Measurements from ENCODE around the gene RAB34. TPM values are rescaled to one million over a fixed set of nuclear protein-coding genes. Genes with fewer than 3 reads are reported as not detected.

Gene RAB34
- polyA plus RNA-seq, 2 of the 4 experiments (the other 2 are of a cell fraction): 211 to 288 TPM

DNA sequence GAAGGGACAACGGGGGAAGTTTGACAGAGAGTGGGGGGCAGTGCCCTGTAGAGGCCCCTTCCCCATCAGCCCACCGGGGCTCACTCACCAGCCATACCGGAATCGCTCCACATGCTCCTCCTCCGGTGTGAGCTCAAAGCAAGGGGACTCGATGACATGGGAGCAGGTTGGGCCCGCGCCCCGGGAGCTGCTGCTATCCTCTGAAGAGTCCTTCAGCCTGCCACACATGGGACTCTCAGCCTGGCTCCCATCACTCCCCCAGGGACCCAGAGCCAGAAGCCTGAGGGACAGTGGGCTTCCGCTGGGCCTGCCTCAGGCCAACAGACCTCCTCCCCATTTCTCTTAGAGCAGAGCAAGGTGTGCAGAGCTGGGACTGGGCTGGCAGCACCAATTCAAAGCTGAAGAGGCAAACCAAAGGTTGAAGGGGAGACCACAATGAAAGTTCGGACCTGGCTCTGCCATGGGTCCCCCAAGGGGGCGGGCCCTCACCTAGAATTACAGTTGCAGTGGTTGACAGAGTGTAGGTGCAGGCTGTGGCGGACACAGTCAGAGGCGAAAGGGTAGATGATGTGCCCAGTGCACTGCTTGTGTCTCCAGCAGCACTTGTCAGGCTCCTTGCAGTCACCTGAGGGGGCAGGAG lies 13.3 kb downstream of the RAB34 start:
- Histone ChIP-seq H3K4me3 (no peak overlapping the region), H3K4me2 (no peak overlapping the region), H3K4me1 (peaks cover 3% of the 10 kb centered on the region), H3K9me3 (no peaks in the 10 kb centered on the region), H3K27ac (no peak overlapping the region)
- ATAC-seq (peak in 1 of 2 experiments; percentile 4; a peak in 2 of 6 replicates), DNase-seq (ENCODE audit: low read depth in 1 of 2, low spot score in 1 of 2) (no peak), FAIRE-seq (no peak)
- WGBS (ENCODE audit: missing lambda C conversion rate): 86% methylated on average over 14 of the region's 14 CpGs
- CTCF ChIA-PET: interaction anchor here (0.7 to 31.4 kb wide), 6 partner anchors 4 to 61 kb away, joined by 3 to 335 read pairs (median 7); partner anchors contain the start of genes PROCA1 and RPL23A
- POLR2A ChIA-PET: interaction anchor here (2.4 kb wide), 1 partner anchor 15 kb away, joined by 9 read pairs; the partner anchor contains the start of gene RPL23A
- TF ChIP-seq FOXS1 (CRISPR knock-in tag; IDR thresholded peaks at IDR 0.05) (no peak), JUN (IDR thresholded peaks at IDR 0.05) (no peak), CHD4 (IDR thresholded peaks at IDR 0.05; ENCODE audit: borderline replicate concordance) (no peak), POLR2A (IDR thresholded peaks at IDR 0.05; ENCODE audit: low read length) (no peak), RAD21 (conservative IDR thresholded peaks at IDR 0.05 in 1 of 2, IDR thresholded peaks at IDR 0.05 in 1 of 2) (no peak), FOSB (CRISPR knock-in tag; IDR thresholded peaks at IDR 0.05) (no peak), NFE2L2 (conservative IDR thresholded peaks at IDR 0.05; ENCODE audit: low read length) (no peak), CBX8 (IDR thresholded peaks at IDR 0.05) (no peak)
- TF ChIP-seq, protein P1, sequence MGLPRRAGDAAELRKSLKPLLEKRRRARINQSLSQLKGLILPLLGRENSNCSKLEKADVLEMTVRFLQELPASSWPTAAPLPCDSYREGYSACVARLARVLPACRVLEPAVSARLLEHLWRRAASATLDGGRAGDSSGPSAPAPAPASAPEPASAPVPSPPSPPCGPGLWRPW (IDR thresholded peaks at IDR 0.05): no peak
- TF ChIP-seq, protein P2, sequence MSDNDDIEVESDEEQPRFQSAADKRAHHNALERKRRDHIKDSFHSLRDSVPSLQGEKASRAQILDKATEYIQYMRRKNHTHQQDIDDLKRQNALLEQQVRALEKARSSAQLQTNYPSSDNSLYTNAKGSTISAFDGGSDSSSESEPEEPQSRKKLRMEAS (IDR thresholded peaks at IDR 0.05): no peak
- TF ChIP-seq, protein P3, sequence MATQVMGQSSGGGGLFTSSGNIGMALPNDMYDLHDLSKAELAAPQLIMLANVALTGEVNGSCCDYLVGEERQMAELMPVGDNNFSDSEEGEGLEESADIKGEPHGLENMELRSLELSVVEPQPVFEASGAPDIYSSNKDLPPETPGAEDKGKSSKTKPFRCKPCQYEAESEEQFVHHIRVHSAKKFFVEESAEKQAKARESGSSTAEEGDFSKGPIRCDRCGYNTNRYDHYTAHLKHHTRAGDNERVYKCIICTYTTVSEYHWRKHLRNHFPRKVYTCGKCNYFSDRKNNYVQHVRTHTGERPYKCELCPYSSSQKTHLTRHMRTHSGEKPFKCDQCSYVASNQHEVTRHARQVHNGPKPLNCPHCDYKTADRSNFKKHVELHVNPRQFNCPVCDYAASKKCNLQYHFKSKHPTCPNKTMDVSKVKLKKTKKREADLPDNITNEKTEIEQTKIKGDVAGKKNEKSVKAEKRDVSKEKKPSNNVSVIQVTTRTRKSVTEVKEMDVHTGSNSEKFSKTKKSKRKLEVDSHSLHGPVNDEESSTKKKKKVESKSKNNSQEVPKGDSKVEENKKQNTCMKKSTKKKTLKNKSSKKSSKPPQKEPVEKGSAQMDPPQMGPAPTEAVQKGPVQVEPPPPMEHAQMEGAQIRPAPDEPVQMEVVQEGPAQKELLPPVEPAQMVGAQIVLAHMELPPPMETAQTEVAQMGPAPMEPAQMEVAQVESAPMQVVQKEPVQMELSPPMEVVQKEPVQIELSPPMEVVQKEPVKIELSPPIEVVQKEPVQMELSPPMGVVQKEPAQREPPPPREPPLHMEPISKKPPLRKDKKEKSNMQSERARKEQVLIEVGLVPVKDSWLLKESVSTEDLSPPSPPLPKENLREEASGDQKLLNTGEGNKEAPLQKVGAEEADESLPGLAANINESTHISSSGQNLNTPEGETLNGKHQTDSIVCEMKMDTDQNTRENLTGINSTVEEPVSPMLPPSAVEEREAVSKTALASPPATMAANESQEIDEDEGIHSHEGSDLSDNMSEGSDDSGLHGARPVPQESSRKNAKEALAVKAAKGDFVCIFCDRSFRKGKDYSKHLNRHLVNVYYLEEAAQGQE (IDR thresholded peaks at IDR 0.05): no peak

DNA sequence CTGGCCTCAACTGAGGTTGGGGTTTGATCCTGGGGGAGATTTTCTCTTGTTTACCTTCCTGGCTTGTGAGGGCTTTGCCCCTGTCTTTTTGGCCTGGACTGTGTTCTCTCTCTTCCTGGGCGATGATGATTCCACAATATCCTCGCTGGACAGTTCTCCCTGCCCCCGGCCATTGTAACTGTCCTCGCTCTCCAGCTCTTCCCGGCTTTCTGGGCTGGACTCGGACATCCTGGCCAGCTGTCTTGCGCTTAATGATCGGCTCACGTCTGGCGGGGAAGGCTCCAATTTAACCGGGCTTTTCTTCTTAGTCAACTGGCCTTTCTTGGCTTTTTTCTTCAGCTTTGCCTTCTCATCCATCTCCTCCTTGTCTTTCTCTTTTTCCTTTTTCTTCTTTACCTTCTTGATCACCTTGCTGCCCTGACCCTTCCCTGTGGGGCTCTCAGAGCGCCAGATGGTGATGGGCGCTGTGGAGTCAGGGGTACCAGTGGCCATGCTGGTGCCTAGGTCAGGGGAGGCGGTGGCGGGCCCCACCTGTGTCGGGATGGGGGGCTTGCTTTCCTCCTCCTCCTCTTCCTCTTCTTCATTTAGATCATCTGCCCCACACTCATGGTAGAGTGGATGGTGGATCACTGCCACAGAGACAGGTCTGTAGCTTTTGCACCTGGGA lies 14.0 kb downstream of the RAB34 start:
- TF ChIP-seq EHF (CRISPR knock-in tag; IDR thresholded peaks at IDR 0.05): no peak
- no peak for TF ChIP-seq RARB (CRISPR knock-in tag; IDR thresholded peaks at IDR 0.05)
- TF ChIP-seq KDM1A (IDR thresholded peaks at IDR 0.05; ENCODE audit: low read depth): no peak
- no peak for TF ChIP-seq RNF2 (IDR thresholded peaks at IDR 0.05; ENCODE audit: borderline replicate concordance, low read depth)
- no peak for TF ChIP-seq MYC (IDR thresholded peaks at IDR 0.05; ENCODE audit: borderline replicate concordance, low read length)
- TF ChIP-seq BHLHE40 (IDR thresholded peaks at IDR 0.05; ENCODE audit: low read depth, low read length): no peak
- TF ChIP-seq POLR2AphosphoS2 (conservative IDR thresholded peaks at IDR 0.05; ENCODE audit: low read length): no peak
- TF ChIP-seq, protein P2 (IDR thresholded peaks at IDR 0.05): no peak
- no peak for TF ChIP-seq HOXA7 (CRISPR knock-in tag; IDR thresholded peaks at IDR 0.05)
- TF ChIP-seq, protein P4, sequence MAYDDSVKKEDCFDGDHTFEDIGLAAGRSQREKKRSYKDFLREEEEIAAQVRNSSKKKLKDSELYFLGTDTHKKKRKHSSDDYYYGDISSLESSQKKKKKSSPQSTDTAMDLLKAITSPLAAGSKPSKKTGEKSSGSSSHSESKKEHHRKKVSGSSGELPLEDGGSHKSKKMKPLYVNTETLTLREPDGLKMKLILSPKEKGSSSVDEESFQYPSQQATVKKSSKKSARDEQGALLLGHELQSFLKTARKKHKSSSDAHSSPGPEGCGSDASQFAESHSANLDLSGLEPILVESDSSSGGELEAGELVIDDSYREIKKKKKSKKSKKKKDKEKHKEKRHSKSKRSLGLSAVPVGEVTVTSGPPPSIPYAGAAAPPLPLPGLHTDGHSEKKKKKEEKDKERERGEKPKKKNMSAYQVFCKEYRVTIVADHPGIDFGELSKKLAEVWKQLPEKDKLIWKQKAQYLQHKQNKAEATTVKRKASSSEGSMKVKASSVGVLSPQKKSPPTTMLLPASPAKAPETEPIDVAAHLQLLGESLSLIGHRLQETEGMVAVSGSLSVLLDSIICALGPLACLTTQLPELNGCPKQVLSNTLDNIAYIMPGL (CRISPR knock-in tag; IDR thresholded peaks at IDR 0.05; ENCODE audit: borderline replicate concordance): no peak
- TF ChIP-seq CHD2 (IDR thresholded peaks at IDR 0.05; ENCODE audit: low read length, partially characterized antibody): no peak

More for the DNA sequence above, 14.0 kb downstream of the RAB34 start:
- 90% methylated on average over 15 of the region's 16 CpGs for WGBS (ENCODE audit: missing lambda C conversion rate)
- Histone ChIP-seq H3K4me1 (peaks cover 9% of the 10 kb centered on the region), H3K9me3 (no peaks in the 10 kb centered on the region), H3K4me3 (no peak overlapping the region), H3K27ac (no peak overlapping the region), H3K4me2 (no peak overlapping the region)
- FAIRE-seq: no peak
- no peak for ATAC-seq
- DNase-seq (ENCODE audit: low read depth in 1 of 2, low spot score in 1 of 2): no peak
- CTCF ChIA-PET: interaction anchor here (1.9 to 31.4 kb wide), 4 partner anchors 5 to 57 kb away, joined by 6 to 335 read pairs (median 171); partner anchors contain the start of gene PROCA1
- POLR2A ChIA-PET: interaction anchor here (2.3 to 2.4 kb wide), 2 partner anchors 8 to 16 kb away, joined by 9 to 15 read pairs; partner anchors contain the start of genes PROCA1 and RPL23A

Data from A549 (cell line).